Hindlimb muscle (tissue), 1 donor: ENCODE measurements around the gene LEF1. TPM values are rescaled to one million over a fixed set of nuclear protein-coding genes. Genes with fewer than 3 reads are reported as not detected.

Experiments used
- DNase-seq: peaks from one replicate; pipeline ENCODE4 v3.0.0-alpha.2; 2013
- polyA plus RNA-seq: library from polyadenylated mRNA; unstranded; fragments of 120-200 nt; gene quantifications from one replicate; pipeline ENCODE4 v1.2.1, GENCODE V29; 2013; ENCODE audit not compliant: insufficient read length

The LEF1 gene
- 5.5 TPM for polyA plus RNA-seq

- DNase-seq = no peak
Observed at GRCh38 chr4:108168671-108169523, at the start of gene LEF1. TSS of gene LEF1 (minus strand) at chr4:108168932. CDS start at chr4:108167767, 1,165 bp downstream.

GRCh38 chr4:108216510-108216909 lies 47.8 kb upstream of the LEF1 start:
- no peak for DNase-seq

GRCh38 chr4:108215055-108215454 lies 46.3 kb upstream of the LEF1 start:
- DNase-seq = no peak

- DNase-seq = no peak
Observed at GRCh38 chr4:108213723-108214122, 45.0 kb upstream of the LEF1 start.

GRCh38 chr4:108213308-108213707 lies 44.6 kb upstream of the LEF1 start:
- DNase-seq = no peak

- no peak for DNase-seq
Observed at GRCh38 chr4:108210989-108211835, 42.5 kb upstream of the LEF1 start.

- DNase-seq = no peak
Observed at GRCh38 chr4:108209489-108209888, 40.8 kb upstream of the LEF1 start.

- DNase-seq = no peak
Observed at GRCh38 chr4:108205859-108206258, 37.1 kb upstream of the LEF1 start.

GRCh38 chr4:108204518-108204917 lies 35.8 kb upstream of the LEF1 start:
- DNase-seq = no peak

GRCh38 chr4:108203377-108203776 lies 34.6 kb upstream of the LEF1 start:
- no peak for DNase-seq

GRCh38 chr4:108201774-108202173 lies 33.0 kb upstream of the LEF1 start:
- no peak for DNase-seq

- DNase-seq = no peak
Observed at GRCh38 chr4:108199881-108200280, 31.1 kb upstream of the LEF1 start.

GRCh38 chr4:108193886-108194672 lies 25.3 kb upstream of the LEF1 start:
- no peak for DNase-seq

- DNase-seq = no peak
Observed at GRCh38 chr4:108192935-108193334, 24.2 kb upstream of the LEF1 start.

- DNase-seq = no peak
Observed at GRCh38 chr4:108192056-108192455, 23.3 kb upstream of the LEF1 start.

GRCh38 chr4:108191269-108191914 lies 22.7 kb upstream of the LEF1 start:
- no peak for DNase-seq

- no peak for DNase-seq
Observed at GRCh38 chr4:108188770-108189169, 20.0 kb upstream of the LEF1 start.

GRCh38 chr4:108185252-108185651 lies 16.5 kb upstream of the LEF1 start:
- no peak for DNase-seq

- DNase-seq = no peak
Observed at GRCh38 chr4:108184453-108185049, 15.8 kb upstream of the LEF1 start.

GRCh38 chr4:108181704-108182103 lies 13.0 kb upstream of the LEF1 start:
- DNase-seq = no peak

- no peak for DNase-seq
Observed at GRCh38 chr4:108180513-108180912, 11.8 kb upstream of the LEF1 start.

- no peak for DNase-seq
Observed at GRCh38 chr4:108175966-108176365, 7.2 kb upstream of the LEF1 start.
